DND-41 (cell line): ENCODE data around the gene COL23A1.

Experiments
- ATAC-seq: fragments of 200-7000 bp; cut with Tn5 transposase; 3 replicates; pipeline ENCODE4 v1.9.1; 2021; ENCODE audit warnings: low read depth; ENCODE audit not compliant: insufficient read depth
- DNase-seq: peaks from one replicate; pipeline ENCODE4 v3.0.0-alpha.2; 2020
- H2AFZ ChIP-seq: 2 replicates; pipeline ENCODE4 v1.6.0; 2012; ENCODE audit warnings: low read depth, low read length
- H3K27ac ChIP-seq: 2 replicates; pipeline ENCODE4 v1.5.1; 2012; ENCODE audit warnings: low read length, inconsistent platforms
- H3K27me3 ChIP-seq: fragments of 200-600 bp; sonication (generic); 2 replicates; pipeline ENCODE4 v1.6.0; 2012; ENCODE audit warnings: low read length, mild to moderate bottlenecking, inconsistent platforms; ENCODE audit not compliant: insufficient read depth, poor library complexity
- H3K36me3 ChIP-seq: 2 replicates; pipeline ENCODE4 v1.5.1; 2012; ENCODE audit warnings: low read length, inconsistent platforms; ENCODE audit not compliant: insufficient read depth
- H3K4me1 ChIP-seq: 2 replicates; pipeline ENCODE4 v1.5.1; 2012; ENCODE audit warnings: mild to moderate bottlenecking, low read length; ENCODE audit not compliant: insufficient read depth
- H3K4me2 ChIP-seq: 2 replicates; pipeline ENCODE4 v1.6.0; 2012; ENCODE audit warnings: mild to moderate bottlenecking, moderate library complexity, low read length, inconsistent platforms; ENCODE audit not compliant: insufficient read depth
- H3K4me3 ChIP-seq, 2 experiments: fragments of 200-600 bp in 1 of 2; shearing (Covaris generic) in 1 of 2; 2 replicates each; pipeline ENCODE4 v1.5.1; 2012 to 2016; ENCODE audit warnings: inconsistent platforms in 2 of 2, low read length in 2 of 2, mild to moderate bottlenecking in 2 of 2, low read depth in 1 of 2, moderate library complexity in 1 of 2
- H3K79me2 ChIP-seq: 2 replicates; pipeline ENCODE4 v1.6.0; 2012; ENCODE audit warnings: low read length, inconsistent platforms; ENCODE audit not compliant: insufficient read depth
- H3K9ac ChIP-seq: 2 replicates; pipeline ENCODE4 v1.6.0; 2012; ENCODE audit warnings: low read depth, mild to moderate bottlenecking, inconsistent platforms, low read length, moderate library complexity
- H3K9me3 ChIP-seq: 2 replicates; pipeline ENCODE4 v1.5.1; 2012; ENCODE audit warnings: low read length, moderate library complexity, mild to moderate bottlenecking, inconsistent platforms; ENCODE audit not compliant: insufficient read depth, severe bottlenecking
- H4K20me1 ChIP-seq: 2 replicates; pipeline ENCODE4 v1.6.0; 2012; ENCODE audit warnings: low read length; ENCODE audit not compliant: insufficient read depth
- EZH2 ChIP-seq: IDR thresholded peaks from 3 replicates; pipeline ENCODE4 v1.6.1; 2012; ENCODE audit warnings: borderline replicate concordance, low read depth, mild to moderate bottlenecking, moderate library complexity, low read length, inconsistent platforms; ENCODE audit not compliant: severe bottlenecking
- TF ChIP-seq, protein P1 (sequence below): IDR thresholded peaks from 2 replicates; pipeline ENCODE4 v1.5.1; 2012; ENCODE audit warnings: borderline replicate concordance, low read length, moderate library complexity, mild to moderate bottlenecking; ENCODE audit not compliant: poor library complexity, severe bottlenecking; ENCODE audit errors: extremely low read depth

Gene COL23A1

DNA sequence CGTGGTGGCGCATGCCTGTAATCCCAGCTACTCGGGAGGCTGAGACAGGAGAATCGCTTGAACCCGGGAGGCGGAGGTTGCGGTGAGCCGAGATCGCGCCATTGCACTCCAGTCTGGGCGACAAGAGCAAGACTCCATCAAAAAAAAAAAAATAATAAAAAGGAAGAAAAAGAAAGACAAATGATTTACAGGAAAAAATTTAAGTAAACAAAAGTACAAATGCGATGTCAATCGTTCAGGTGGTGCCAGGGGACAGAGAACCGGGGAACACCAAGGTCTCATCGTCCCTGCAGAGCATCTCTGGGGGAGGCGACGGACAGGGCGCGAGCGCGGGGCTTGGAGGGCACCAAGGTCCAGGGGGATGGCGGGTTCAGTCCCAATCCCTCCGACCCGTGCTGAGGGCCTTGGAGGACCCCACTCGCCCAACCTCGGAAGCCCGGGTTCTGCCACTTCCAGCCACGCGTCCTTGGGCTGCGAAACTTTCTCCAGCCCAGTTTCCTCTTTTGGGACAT lies 386.5 kb downstream of the COL23A1 start:
- Histone ChIP-seq H3K9ac (peak overlapping the region; percentile 99), H3K4me1 (peaks cover 36% of the 10 kb centered on the region), H3K4me3 (peak overlapping the region; percentile 49 to 65), H4K20me1 (peaks cover 37% of the 10 kb centered on the region), H3K36me3 (peaks cover 34% of the 10 kb centered on the region), H3K9me3 (no peaks in the 10 kb centered on the region), H3K79me2 (peaks cover 50% of the 10 kb centered on the region), H3K27ac (peak overlapping the region; percentile 89), H3K27me3 (no peaks in the 10 kb centered on the region), H2AFZ (peak overlapping the region; percentile 82), H3K4me2 (peak overlapping the region; percentile 83)
- TF ChIP-seq, protein P1, sequence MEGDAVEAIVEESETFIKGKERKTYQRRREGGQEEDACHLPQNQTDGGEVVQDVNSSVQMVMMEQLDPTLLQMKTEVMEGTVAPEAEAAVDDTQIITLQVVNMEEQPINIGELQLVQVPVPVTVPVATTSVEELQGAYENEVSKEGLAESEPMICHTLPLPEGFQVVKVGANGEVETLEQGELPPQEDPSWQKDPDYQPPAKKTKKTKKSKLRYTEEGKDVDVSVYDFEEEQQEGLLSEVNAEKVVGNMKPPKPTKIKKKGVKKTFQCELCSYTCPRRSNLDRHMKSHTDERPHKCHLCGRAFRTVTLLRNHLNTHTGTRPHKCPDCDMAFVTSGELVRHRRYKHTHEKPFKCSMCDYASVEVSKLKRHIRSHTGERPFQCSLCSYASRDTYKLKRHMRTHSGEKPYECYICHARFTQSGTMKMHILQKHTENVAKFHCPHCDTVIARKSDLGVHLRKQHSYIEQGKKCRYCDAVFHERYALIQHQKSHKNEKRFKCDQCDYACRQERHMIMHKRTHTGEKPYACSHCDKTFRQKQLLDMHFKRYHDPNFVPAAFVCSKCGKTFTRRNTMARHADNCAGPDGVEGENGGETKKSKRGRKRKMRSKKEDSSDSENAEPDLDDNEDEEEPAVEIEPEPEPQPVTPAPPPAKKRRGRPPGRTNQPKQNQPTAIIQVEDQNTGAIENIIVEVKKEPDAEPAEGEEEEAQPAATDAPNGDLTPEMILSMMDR = no peak
- TF ChIP-seq EZH2 = no peak
- ATAC-seq (peak; percentile 30), DNase-seq (no peak)

GRCh38 chr5:178202541-178202940 lies 387.7 kb downstream of the COL23A1 start:
- no peak overlapping the region for H3K9ac ChIP-seq
- H3K9me3 ChIP-seq = no peaks in the 10 kb centered on the region
- no peak for ATAC-seq
- TF ChIP-seq EZH2 = no peak
- TF ChIP-seq, protein P1 = no peak
- DNase-seq = no peak
- no peak overlapping the region for H2AFZ ChIP-seq
- no peak overlapping the region for H3K4me2 ChIP-seq
- peaks cover 23% of the 10 kb centered on the region for H3K36me3 ChIP-seq
- peaks cover 27% of the 10 kb centered on the region for H3K4me1 ChIP-seq
- peaks cover 25% of the 10 kb centered on the region for H4K20me1 ChIP-seq
- no peak overlapping the region for H3K4me3 ChIP-seq
- no peaks in the 10 kb centered on the region for H3K27me3 ChIP-seq
- no peak overlapping the region for H3K27ac ChIP-seq
- H3K79me2 ChIP-seq = peaks cover 38% of the 10 kb centered on the region

DNA sequence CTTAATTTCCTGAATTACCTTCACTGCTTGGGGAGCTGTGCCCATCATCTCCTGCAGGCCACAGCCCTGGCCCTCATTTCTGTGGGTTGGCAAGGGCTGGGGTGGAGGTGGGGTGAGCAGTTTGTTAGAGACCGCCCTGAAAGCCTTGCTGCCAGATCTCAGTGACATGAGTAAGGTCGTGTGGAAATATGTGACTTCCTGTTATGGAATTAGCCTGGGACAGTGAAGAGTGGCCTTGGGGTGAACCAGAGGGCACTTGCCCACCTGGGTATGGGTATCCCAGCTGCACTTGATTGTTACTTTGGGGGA lies 388.3 kb downstream of the COL23A1 start:
- DNase-seq (no peak), ATAC-seq (no peak)
- H4K20me1 ChIP-seq = peaks cover 18% of the 10 kb centered on the region
- peaks cover 17% of the 10 kb centered on the region for H3K36me3 ChIP-seq
- H3K4me3 ChIP-seq = no peak overlapping the region
- no peak overlapping the region for H3K4me2 ChIP-seq
- no peaks in the 10 kb centered on the region for H3K9me3 ChIP-seq
- H3K27me3 ChIP-seq = no peaks in the 10 kb centered on the region
- H3K9ac ChIP-seq = no peak overlapping the region
- no peak overlapping the region for H2AFZ ChIP-seq
- H3K79me2 ChIP-seq = peaks cover 32% of the 10 kb centered on the region
- H3K4me1 ChIP-seq = peaks cover 21% of the 10 kb centered on the region
- H3K27ac ChIP-seq = no peak overlapping the region
- TF ChIP-seq, protein P1 = no peak
- no peak for TF ChIP-seq EZH2
